ENCODE results near the gene FGF19. TPM values are rescaled to one million over a fixed set of nuclear protein-coding genes. Genes with fewer than 3 reads are reported as not detected.

Gene FGF19
- polyA plus RNA-seq, 1 donor from 2014 or later = 4.6 TPM

- H4K20me1 ChIP-seq (ENCODE audit: insufficient read depth) = no peaks in the 10 kb centered on the region
- no peaks in the 10 kb centered on the region for H3K27me3 ChIP-seq (ENCODE audit: insufficient read depth, low read depth, low read length)
- no peaks in the 10 kb centered on the region for H3F3A ChIP-seq (ENCODE audit: insufficient read depth, low read length, poor library complexity, severe bottlenecking)
- TF ChIP-seq MXI1 (conservative IDR thresholded peaks at IDR 0.05; ENCODE audit: poor library complexity, severe bottlenecking) (peak; percentile 90), TAF1 (IDR thresholded peaks at IDR 0.05; ENCODE audit: low read depth) (peak; percentile 79), RAD21 (conservative IDR thresholded peaks at IDR 0.05) (no peak), SMC3 (conservative IDR thresholded peaks at IDR 0.05; ENCODE audit: poor library complexity) (peak; percentile 49), EP300 (conservative IDR thresholded peaks at IDR 0.05; ENCODE audit: poor library complexity, severe bottlenecking) (peak; percentile 18), EZH2 (IDR thresholded peaks at IDR 0.05; ENCODE audit: borderline replicate concordance, insufficient read depth, low read length, poor library complexity, severe bottlenecking) (no peak), POLR2AphosphoS5 (IDR thresholded peaks at IDR 0.05) (peak; percentile 95)
- H3K4me2 ChIP-seq (ENCODE audit: low read length) = peak within 1 kb of the TSS; percentile 96
- H3K9ac ChIP-seq (ENCODE audit: low read length) = peak within 1 kb of the TSS; percentile 87
- H3K27ac ChIP-seq (ENCODE audit: low read length) = peak within 1 kb of the TSS; percentile 57
- H3K36me3 ChIP-seq (ENCODE audit: insufficient read depth, low read length) = no peaks in the 10 kb centered on the region
- peaks cover 16% of the 10 kb centered on the region for H3K79me2 ChIP-seq (replicated peaks; ENCODE audit: insufficient read depth, low read length)
- no peaks in the 10 kb centered on the region for H3K9me2 ChIP-seq (ENCODE audit: insufficient read depth, low read length)
- peak within 1 kb of the TSS; percentile 88 for H3K4me3 ChIP-seq (ENCODE audit: low read length)
- peak within 1 kb of the TSS; percentile 92 for H2AFZ ChIP-seq (ENCODE audit: low read depth, low read length)
- no peaks in the 10 kb centered on the region for H3K9me3 ChIP-seq (ENCODE audit: low read length)
Measured at GRCh38 chr11:69674886-69675714, 28.7 kb downstream of the FGF19 start, which contains the start of gene LTO1. TSS of gene LTO1 (minus strand) at chr11:69675353. CDS start at chr11:69675239, 114 bp downstream.

- no peaks in the 10 kb centered on the region for H3K36me3 ChIP-seq (ENCODE audit: insufficient read depth, low read length)
- H4K20me1 ChIP-seq (ENCODE audit: insufficient read depth) = no peaks in the 10 kb centered on the region
- peak overlapping the region; percentile 57 for H3K27ac ChIP-seq (ENCODE audit: low read length)
- H3K9ac ChIP-seq (ENCODE audit: low read length) = peak overlapping the region; percentile 87
- H3K4me3 ChIP-seq (ENCODE audit: low read length) = peak overlapping the region; percentile 88
- no peaks in the 10 kb centered on the region for H3K9me2 ChIP-seq (ENCODE audit: insufficient read depth, low read length)
- peak overlapping the region; percentile 92 for H2AFZ ChIP-seq (ENCODE audit: low read depth, low read length)
- peaks cover 16% of the 10 kb centered on the region for H3K79me2 ChIP-seq (replicated peaks; ENCODE audit: insufficient read depth, low read length)
- H3F3A ChIP-seq (ENCODE audit: insufficient read depth, low read length, poor library complexity, severe bottlenecking) = no peaks in the 10 kb centered on the region
- H3K9me3 ChIP-seq (ENCODE audit: low read length) = no peaks in the 10 kb centered on the region
- H3K4me2 ChIP-seq (ENCODE audit: low read length) = peak overlapping the region; percentile 96
- TF ChIP-seq EP300 (conservative IDR thresholded peaks at IDR 0.05; ENCODE audit: poor library complexity, severe bottlenecking) (no peak), MXI1 (conservative IDR thresholded peaks at IDR 0.05; ENCODE audit: poor library complexity, severe bottlenecking) (no peak)
- H3K27me3 ChIP-seq (ENCODE audit: insufficient read depth, low read depth, low read length) = no peaks in the 10 kb centered on the region
Measured at GRCh38 chr11:69674267-69674885, 29.4 kb downstream of the FGF19 start.

- Histone ChIP-seq H4K20me1 (ENCODE audit: insufficient read depth) (no peaks in the 10 kb centered on the region), H3K36me3 (ENCODE audit: insufficient read depth, low read length) (no peaks in the 10 kb centered on the region)
Measured at GRCh38 chr11:69671734-69672465, 31.9 kb downstream of the FGF19 start.

More at GRCh38 chr11:69671734-69672465, 31.9 kb downstream of the FGF19 start:
- H2AFZ ChIP-seq (ENCODE audit: low read depth, low read length) = no peak overlapping the region
- no peaks in the 10 kb centered on the region for H3K9me2 ChIP-seq (ENCODE audit: insufficient read depth, low read length)
- peaks cover 16% of the 10 kb centered on the region for H3K79me2 ChIP-seq (replicated peaks; ENCODE audit: insufficient read depth, low read length)
- H3K27me3 ChIP-seq (ENCODE audit: insufficient read depth, low read depth, low read length) = no peaks in the 10 kb centered on the region
- no peak overlapping the region for H3K4me2 ChIP-seq (ENCODE audit: low read length)
- no peaks in the 10 kb centered on the region for H3K9me3 ChIP-seq (ENCODE audit: low read length)
- no peak for TF ChIP-seq SMC3 (conservative IDR thresholded peaks at IDR 0.05; ENCODE audit: poor library complexity)
- no peak for TF ChIP-seq POLR2AphosphoS5 (IDR thresholded peaks at IDR 0.05)
- no peak for TF ChIP-seq REST (IDR thresholded peaks at IDR 0.05; ENCODE audit: borderline replicate concordance)
- TF ChIP-seq EP300 (conservative IDR thresholded peaks at IDR 0.05; ENCODE audit: poor library complexity, severe bottlenecking) = no peak
- TF ChIP-seq RAD21 (conservative IDR thresholded peaks at IDR 0.05) = no peak
- no peak for TF ChIP-seq TAF1 (IDR thresholded peaks at IDR 0.05; ENCODE audit: low read depth)
- TF ChIP-seq MXI1 (conservative IDR thresholded peaks at IDR 0.05; ENCODE audit: poor library complexity, severe bottlenecking) = no peak
- no peak for TF ChIP-seq EZH2 (IDR thresholded peaks at IDR 0.05; ENCODE audit: borderline replicate concordance, insufficient read depth, low read length, poor library complexity, severe bottlenecking)
- TF ChIP-seq CTCF (IDR thresholded peaks at IDR 0.05; ENCODE audit: poor library complexity, severe bottlenecking) = no peak
- H3K27ac ChIP-seq (ENCODE audit: low read length) = no peak overlapping the region
- H3F3A ChIP-seq (ENCODE audit: insufficient read depth, low read length, poor library complexity, severe bottlenecking) = no peaks in the 10 kb centered on the region
- no peak overlapping the region for H3K9ac ChIP-seq (ENCODE audit: low read length)
- no peak overlapping the region for H3K4me3 ChIP-seq (ENCODE audit: low read length)
